HEK293 (cell line): ENCODE measurements around the gene ZNF529.

Experiments
- CTCF ChIA-PET: fragments of 350-600 bp; formaldehyde crosslinking; extraction: SDS; loops from one replicate; lab custom pipeline; 2021; ENCODE audit warnings: antibody characterized with exemption; lab: Yijun Ruan, JAX
- POLR2A ChIA-PET: fragments of 300-600 bp; formaldehyde crosslinking; extraction: SDS; loops from one replicate; lab custom pipeline; 2020; ENCODE audit warnings: antibody characterized with exemption, inconsistent platforms; lab: Yijun Ruan, JAX
- H3K27ac ChIP-seq: fragments of 200-500 bp; sonication (Bioruptor generic); 2 replicates; pipeline ENCODE4 v1.5.1; 2014; ENCODE audit warnings: low read depth, low read length, control low read depth, inconsistent platforms; ENCODE audit errors: extremely low read depth
- H3K36me3 ChIP-seq, 2 experiments: fragments of 200-500 bp in 1 of 2; sonication (Bioruptor generic) in 1 of 2; 1 replicate in 1 of 2; 2 replicates in 1 of 2; pipeline ENCODE4 v1.5.1; 2014 to 2017; ENCODE audit warnings: inconsistent platforms in 2 of 2, low read length in 2 of 2; ENCODE audit not compliant: control insufficient read depth in 2 of 2, insufficient read depth in 1 of 2
- H3K4me1 ChIP-seq: fragments of 200-500 bp; sonication (Bioruptor generic); 2 replicates; pipeline ENCODE4 v1.5.1; 2014; ENCODE audit warnings: mild to moderate bottlenecking, low read length, inconsistent platforms; ENCODE audit not compliant: control insufficient read depth, insufficient read depth
- H3K4me3 ChIP-seq: 2 replicates; pipeline ENCODE4 v1.5.1; 2011; ENCODE audit warnings: low read depth, mild to moderate bottlenecking, control low read depth, low read length, moderate library complexity
- H3K9me3 ChIP-seq: fragments of 200-500 bp; sonication (Bioruptor generic); 2 replicates; pipeline ENCODE4 v1.5.1; 2014; ENCODE audit warnings: low read depth, low read length, inconsistent platforms; ENCODE audit not compliant: control insufficient read depth, insufficient read depth
- HOXA7 ChIP-seq: sonication (generic); formaldehyde crosslinking; IDR thresholded peaks from 2 replicates; pipeline ENCODE4 v1.8.1; 2022; ENCODE audit warnings: missing genetic modification reagents, borderline replicate concordance
- KLF8 ChIP-seq: fragments of 450-650 bp; formaldehyde crosslinking; IDR thresholded peaks from 2 replicates; pipeline ENCODE4 v1.5.1; 2016; ENCODE audit warnings: missing biosample characterization, missing genetic modification characterization
- REST ChIP-seq: fragments of 450-650 bp; formaldehyde crosslinking; IDR thresholded peaks from 2 replicates; pipeline ENCODE4 v1.5.1; 2016; ENCODE audit warnings: missing biosample characterization, missing genetic modification characterization
- SP2 ChIP-seq: fragments of 450-650 bp; formaldehyde crosslinking; IDR thresholded peaks from 2 replicates; pipeline ENCODE4 v1.5.1; 2016; ENCODE audit warnings: missing biosample characterization, missing genetic modification characterization
- ZBTB10 ChIP-seq: fragments of 450-650 bp; formaldehyde crosslinking; IDR thresholded peaks from 2 replicates; pipeline ENCODE4 v1.5.1; 2016; ENCODE audit warnings: missing biosample characterization, missing genetic modification characterization
- ZBTB26 ChIP-seq: fragments of 450-650 bp; formaldehyde crosslinking; optimal IDR thresholded peaks from 2 replicates; pipeline ENCODE3; 2016; ENCODE audit warnings: missing biosample characterization, mild to moderate bottlenecking, missing genetic modification characterization
- ZBTB48 ChIP-seq: fragments of 450-650 bp; formaldehyde crosslinking; IDR thresholded peaks from 2 replicates; pipeline ENCODE4 v1.5.1; 2016; ENCODE audit warnings: missing biosample characterization, missing genetic modification characterization
- ZBTB49 ChIP-seq: fragments of 450-650 bp; formaldehyde crosslinking; IDR thresholded peaks from 2 replicates; pipeline ENCODE4 v1.5.1; 2016; ENCODE audit warnings: missing biosample characterization, missing genetic modification characterization, low read depth
- ZNF157 ChIP-seq: fragments of 450-650 bp; formaldehyde crosslinking; IDR thresholded peaks from 2 replicates; pipeline ENCODE4 v1.5.1; 2016; ENCODE audit warnings: missing biosample characterization, missing genetic modification characterization
- ZNF169 ChIP-seq: fragments of 450-650 bp; formaldehyde crosslinking; IDR thresholded peaks from 2 replicates; pipeline ENCODE4 v1.5.1; 2016; ENCODE audit warnings: missing biosample characterization, missing genetic modification characterization
- ZNF223 ChIP-seq: fragments of 450-650 bp; formaldehyde crosslinking; IDR thresholded peaks from 2 replicates; pipeline ENCODE4 v1.5.1; 2016; ENCODE audit warnings: missing biosample characterization, missing genetic modification characterization
- ZNF26 ChIP-seq: fragments of 450-650 bp; formaldehyde crosslinking; IDR thresholded peaks from 2 replicates; pipeline ENCODE4 v1.5.1; 2016; ENCODE audit warnings: missing biosample characterization, missing genetic modification characterization
- ZNF302 ChIP-seq: fragments of 450-650 bp; formaldehyde crosslinking; IDR thresholded peaks from 2 replicates; pipeline ENCODE4 v1.5.1; 2016; ENCODE audit warnings: missing biosample characterization, missing genetic modification characterization, low read depth
- ZNF335 ChIP-seq: fragments of 450-650 bp; formaldehyde crosslinking; conservative IDR thresholded peaks from 2 replicates; pipeline ENCODE4 v1.5.1; 2016; ENCODE audit warnings: missing biosample characterization, missing genetic modification characterization
- ZNF350 ChIP-seq: fragments of 450-650 bp; formaldehyde crosslinking; IDR thresholded peaks from 2 replicates; pipeline ENCODE4 v1.5.0; 2017; ENCODE audit warnings: missing biosample characterization, mild to moderate bottlenecking, missing genetic modification characterization
- ZNF362 ChIP-seq: fragments of 450-650 bp; formaldehyde crosslinking; IDR thresholded peaks from 2 replicates; pipeline ENCODE4 v1.5.1; 2016; ENCODE audit warnings: missing biosample characterization, missing genetic modification characterization
- ZNF404 ChIP-seq: fragments of 450-650 bp; formaldehyde crosslinking; IDR thresholded peaks from 2 replicates; pipeline ENCODE4 v1.5.1; 2017; ENCODE audit warnings: missing biosample characterization, missing genetic modification characterization
- ZNF48 ChIP-seq: fragments of 450-650 bp; formaldehyde crosslinking; IDR thresholded peaks from 2 replicates; pipeline ENCODE4 v1.5.1; 2016; ENCODE audit warnings: missing biosample characterization, missing genetic modification characterization
- ZNF600 ChIP-seq: fragments of 450-650 bp; formaldehyde crosslinking; IDR thresholded peaks from 2 replicates; pipeline ENCODE4 v1.5.1; 2016; ENCODE audit warnings: missing biosample characterization, missing genetic modification characterization
- ZNF624 ChIP-seq: fragments of 450-650 bp; formaldehyde crosslinking; IDR thresholded peaks from 2 replicates; pipeline ENCODE4 v1.5.1; 2017; ENCODE audit warnings: missing biosample characterization, missing genetic modification characterization
- ZNF654 ChIP-seq: fragments of 450-650 bp; formaldehyde crosslinking; IDR thresholded peaks from 2 replicates; pipeline ENCODE4 v1.5.1; 2016; ENCODE audit warnings: low read depth, missing biosample characterization, missing genetic modification characterization
- ZNF660 ChIP-seq: fragments of 450-650 bp; IDR thresholded peaks from 2 replicates; pipeline ENCODE4 v1.5.1; 2018; ENCODE audit warnings: missing biosample characterization, mild to moderate bottlenecking, missing genetic modification characterization
- ZNF843 ChIP-seq: fragments of 450-650 bp; formaldehyde crosslinking; IDR thresholded peaks from 2 replicates; pipeline ENCODE4 v1.5.1; 2016; ENCODE audit warnings: missing biosample characterization, missing genetic modification characterization

ZNF529 gene

GRCh38 chr19:36574741-36575140 lies 1.6 kb upstream of the ZNF529 start (continued):
- TF ChIP-seq ZBTB10 (tag by site-specific recombination) (no peak), ZNF169 (tag by site-specific recombination) (no peak), ZNF48 (tag by site-specific recombination) (no peak), ZNF350 (tag by site-specific recombination) (no peak), ZBTB48 (tag by site-specific recombination) (no peak), ZBTB26 (tag by site-specific recombination) (no peak), ZNF157 (tag by site-specific recombination) (no peak), ZNF335 (tag by site-specific recombination) (no peak), ZNF362 (tag by site-specific recombination) (no peak), ZNF404 (tag by site-specific recombination) (no peak), ZNF660 (tag by site-specific recombination) (no peak), ZNF843 (no peak), ZNF600 (tag by site-specific recombination) (peak; percentile 45; the same call in 1 of the 2 replicates), ZNF302 (tag by site-specific recombination) (no peak), HOXA7 (CRISPR knock-in tag) (no peak), ZNF223 (no peak), ZNF624 (tag by site-specific recombination) (no peak), ZNF654 (tag by site-specific recombination) (no peak)

DNA sequence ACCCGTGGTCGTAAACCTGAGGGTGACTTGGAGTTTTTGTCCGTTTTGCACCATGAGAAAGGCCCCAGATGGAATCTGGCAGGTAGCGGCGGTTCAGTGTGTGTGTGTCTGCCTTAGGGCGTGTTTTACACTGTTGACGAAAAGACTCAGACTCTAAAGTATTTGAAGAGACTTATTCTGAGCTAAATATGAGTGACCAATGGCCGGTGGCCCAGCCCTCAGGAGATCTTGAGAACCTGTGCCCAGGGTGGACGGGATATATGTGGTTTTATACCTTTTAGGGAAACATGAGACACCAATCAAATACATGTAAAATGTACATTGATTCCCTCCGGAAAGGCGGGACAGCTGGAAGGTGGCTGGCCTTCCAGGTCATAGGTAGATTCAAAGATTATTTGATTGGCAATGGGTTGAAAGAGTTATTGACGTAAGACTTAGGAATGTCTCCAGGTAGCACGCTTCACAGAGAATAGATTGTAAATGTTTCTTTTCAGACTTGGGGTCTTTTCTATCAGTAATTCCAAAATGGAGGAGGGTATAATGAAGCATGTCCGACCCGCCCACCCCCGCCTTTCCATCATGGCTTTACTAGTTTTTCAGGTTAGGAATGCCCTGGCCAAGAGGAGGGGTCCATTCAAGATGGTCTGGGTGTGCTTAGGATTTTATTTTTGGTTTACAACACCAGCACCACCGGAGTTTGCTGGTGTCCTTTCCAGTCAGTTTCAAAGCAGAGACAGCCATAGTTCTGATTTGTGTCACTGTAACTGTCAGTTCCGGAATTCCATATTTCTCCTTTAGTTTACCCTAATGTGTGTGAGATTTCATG lies 1.0 kb upstream of the ZNF529 start:
- H3K9me3 ChIP-seq, result peaks cover 10% of the 10 kb centered on the region
- ChIA-PET POLR2A (interaction anchor here (1.0 to 3.6 kb wide), 10 partner anchors 21 to 760 kb away, joined by 3 to 65 read pairs (median 7); partner anchors contain the start of genes ZNF260, ZNF382, ZNF420 and ZNF461), CTCF (interaction anchor here (0.5 to 0.8 kb wide), 3 partner anchors 15 to 982 kb away, joined by 3 to 4 read pairs (median 4); no protein-coding TSS in a partner anchor)
- peaks cover 18% of the 10 kb centered on the region for H3K4me1 ChIP-seq
- peaks cover 57 to 72% of the 10 kb centered on the region in 2 experiments for H3K36me3 ChIP-seq
- peak overlapping the region; percentile 70 for H3K4me3 ChIP-seq
- H3K27ac ChIP-seq, result peak overlapping the region; percentile 86
- TF ChIP-seq REST (tag by site-specific recombination) (0 out of 2 replicates have a peak, but pooled peaks have one; percentile 10), SP2 (tag by site-specific recombination) (peak; percentile 68), ZNF404 (tag by site-specific recombination) (no peak), ZBTB49 (tag by site-specific recombination) (no peak), ZNF26 (tag by site-specific recombination) (no peak), KLF8 (tag by site-specific recombination) (peak; percentile 10; the same call in 1 of the 2 replicates)
